ENCODE data around the gene LCAT. TPM values are rescaled to one million over a fixed set of nuclear protein-coding genes. Genes with fewer than 3 reads are reported as not detected.

LCAT gene
- total RNA-seq, 1 donor from 2014 or later: 17.0 TPM

- Mint-ChIP-seq H3K4me3 (ENCODE audit: unreplicated experiment) (no peak overlapping the region), H3K27me3 (ENCODE audit: unreplicated experiment) (peaks cover 6% of the 10 kb centered on the region), H3K4me1 (ENCODE audit: unreplicated experiment) (peaks cover 15% of the 10 kb centered on the region), H3K36me3 (ENCODE audit: low read depth, unreplicated experiment) (no peaks in the 10 kb centered on the region), H3K9me3 (ENCODE audit: unreplicated experiment) (no peaks in the 10 kb centered on the region), H3K27ac (ENCODE audit: unreplicated experiment) (no peak overlapping the region)
- DNase-seq (ENCODE audit: low spot score): no peak
- no peak for TF ChIP-seq CTCF (IDR thresholded peaks at IDR 0.05; ENCODE audit: unreplicated experiment)
Observed at GRCh38 chr16:67982011-67982696, 38.2 kb upstream of the LCAT start.

GRCh38 chr16:67979955-67980678 lies 36.2 kb upstream of the LCAT start, which contains the start of gene DPEP3:
Gene DPEP3 (minus strand): TSS chr16:67980499. CDS start chr16:67980380, 119 bp downstream.
- TF ChIP-seq CTCF (IDR thresholded peaks at IDR 0.05; ENCODE audit: unreplicated experiment): no peak
- peaks cover 14% of the 10 kb centered on the region for H3K4me1 Mint-ChIP-seq (ENCODE audit: unreplicated experiment)
- H3K9me3 Mint-ChIP-seq (ENCODE audit: unreplicated experiment): no peaks in the 10 kb centered on the region
- H3K27me3 Mint-ChIP-seq (ENCODE audit: unreplicated experiment): peaks cover 8% of the 10 kb centered on the region
- H3K27ac Mint-ChIP-seq (ENCODE audit: unreplicated experiment): no peak within 1 kb of the TSS
- DNase-seq (ENCODE audit: low spot score): no peak
- H3K4me3 Mint-ChIP-seq (ENCODE audit: unreplicated experiment): no peak within 1 kb of the TSS
- H3K36me3 Mint-ChIP-seq (ENCODE audit: low read depth, unreplicated experiment): no peaks in the 10 kb centered on the region

DNA sequence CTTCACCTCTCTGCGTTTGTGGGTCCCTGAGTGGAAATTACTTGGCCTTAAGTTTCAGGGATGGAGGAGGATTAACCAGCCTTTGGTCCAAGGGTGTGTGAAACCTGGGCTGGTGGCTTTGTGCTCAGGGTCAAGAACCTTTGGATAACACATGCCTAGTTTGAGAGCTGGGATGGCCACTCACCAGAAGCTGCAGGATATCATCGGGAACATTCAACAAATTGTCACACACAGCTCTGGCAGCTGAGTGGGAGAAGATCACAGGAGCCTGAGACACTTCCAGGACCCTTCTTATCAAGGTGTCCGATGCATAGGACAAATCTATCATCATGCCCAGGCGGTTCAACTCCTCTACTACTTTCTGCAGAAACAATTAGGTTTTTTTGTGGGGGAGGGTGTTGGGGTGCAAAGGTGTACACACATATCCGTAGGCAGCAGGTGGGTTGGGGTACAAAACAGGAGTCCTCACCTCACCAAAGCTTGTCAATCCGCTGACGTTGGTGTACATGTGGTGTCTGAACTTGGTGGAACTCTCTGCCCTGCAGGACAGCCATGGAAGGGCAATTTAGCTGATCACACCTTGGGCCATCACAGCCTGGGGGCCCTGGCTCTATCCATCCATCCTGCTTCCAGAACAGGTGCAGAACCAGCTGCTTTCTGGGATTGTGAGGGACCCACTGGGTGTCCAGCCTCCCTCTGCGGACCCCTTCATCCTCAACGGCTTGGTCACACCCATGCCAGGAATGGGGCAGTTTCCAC lies 33.7 kb upstream of the LCAT start:
- no peaks in the 10 kb centered on the region for H3K9me3 Mint-ChIP-seq (ENCODE audit: unreplicated experiment)
- H3K36me3 Mint-ChIP-seq (ENCODE audit: low read depth, unreplicated experiment): no peaks in the 10 kb centered on the region
- no peak for DNase-seq (ENCODE audit: low spot score)
- peaks cover 2% of the 10 kb centered on the region for H3K27me3 Mint-ChIP-seq (ENCODE audit: unreplicated experiment)
- H3K4me1 Mint-ChIP-seq (ENCODE audit: unreplicated experiment): no peaks in the 10 kb centered on the region
- H3K4me3 Mint-ChIP-seq (ENCODE audit: unreplicated experiment): no peak overlapping the region
- H3K27ac Mint-ChIP-seq (ENCODE audit: unreplicated experiment): peak overlapping the region; percentile 30
- TF ChIP-seq CTCF (IDR thresholded peaks at IDR 0.05; ENCODE audit: unreplicated experiment): no peak

DNA sequence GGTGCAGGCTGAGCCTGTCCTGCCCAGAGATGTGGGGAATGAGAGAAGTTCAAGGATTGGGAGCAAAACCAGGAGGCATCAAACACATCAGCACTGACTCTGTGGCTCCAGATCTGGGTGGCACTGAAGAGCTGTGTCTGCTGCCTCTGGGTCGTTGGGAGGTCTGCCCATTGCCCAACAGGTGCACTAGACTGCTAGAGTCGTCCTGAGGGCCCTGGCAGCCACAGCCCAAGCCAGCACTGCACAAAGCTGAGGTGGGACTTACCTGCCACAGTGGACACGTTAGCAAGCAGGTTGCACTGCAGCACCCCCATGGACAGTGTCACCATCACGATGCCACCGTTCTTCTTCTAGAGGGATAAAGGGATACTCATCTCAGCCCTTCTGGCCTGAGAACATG lies 33.1 kb upstream of the LCAT start:
- DNase-seq (ENCODE audit: low spot score): no peak
- H3K36me3 Mint-ChIP-seq (ENCODE audit: low read depth, unreplicated experiment): no peaks in the 10 kb centered on the region
- H3K27ac Mint-ChIP-seq (ENCODE audit: unreplicated experiment): no peak overlapping the region
- H3K9me3 Mint-ChIP-seq (ENCODE audit: unreplicated experiment): no peaks in the 10 kb centered on the region
- H3K4me3 Mint-ChIP-seq (ENCODE audit: unreplicated experiment): no peak overlapping the region
- TF ChIP-seq CTCF (IDR thresholded peaks at IDR 0.05; ENCODE audit: unreplicated experiment): no peak
- H3K4me1 Mint-ChIP-seq (ENCODE audit: unreplicated experiment): no peaks in the 10 kb centered on the region
- H3K27me3 Mint-ChIP-seq (ENCODE audit: unreplicated experiment): peaks cover 2% of the 10 kb centered on the region

Data from endothelial cell (in vitro differentiated cells).